ENCODE results near the gene KIF2A.

Gene KIF2A

GRCh38 chr5:62305715-62306322, at the start of gene KIF2A:
TSS of gene KIF2A (plus strand) at chr5:62306206. CDS start at chr5:62306473, 267 bp downstream.
- H3K4me3 ChIP-seq (ENCODE audit: low read length): peak within 1 kb of the TSS; percentile 98
- H3K4me1 ChIP-seq (ENCODE audit: insufficient read depth, low read length): no peaks in the 10 kb centered on the region; the same call in 1 of the 2 replicates
- H3K9ac ChIP-seq (ENCODE audit: low read depth, low read length): peak within 1 kb of the TSS; percentile 88
- H3K9me3 ChIP-seq (ENCODE audit: insufficient read depth, low read depth, low read length): no peaks in the 10 kb centered on the region
- H3K27me3 ChIP-seq (ENCODE audit: insufficient read depth, low read length): no peaks in the 10 kb centered on the region
- H3K36me3 ChIP-seq (ENCODE audit: insufficient read depth, low read depth, low read length): peaks cover 7% of the 10 kb centered on the region; the same call in 1 of the 2 replicates
- peak within 1 kb of the TSS; percentile 88 for H3K27ac ChIP-seq (ENCODE audit: low read length)

GRCh38 chr5:62257020-62257367, 49.0 kb upstream of the KIF2A start:
- Histone ChIP-seq H3K27me3 (ENCODE audit: insufficient read depth, low read length) (no peaks in the 10 kb centered on the region), H3K4me1 (ENCODE audit: insufficient read depth, low read length) (no peaks in the 10 kb centered on the region), H3K27ac (ENCODE audit: low read length) (no peak overlapping the region), H3K9me3 (ENCODE audit: insufficient read depth, low read depth, low read length) (no peaks in the 10 kb centered on the region), H3K9ac (ENCODE audit: low read depth, low read length) (no peak overlapping the region), H3K36me3 (ENCODE audit: insufficient read depth, low read depth, low read length) (no peaks in the 10 kb centered on the region), H3K4me3 (ENCODE audit: low read length) (no peak overlapping the region)

GRCh38 chr5:62258654-62259053, 47.4 kb upstream of the KIF2A start:
- Histone ChIP-seq H3K27ac (ENCODE audit: low read length) (no peak overlapping the region), H3K36me3 (ENCODE audit: insufficient read depth, low read depth, low read length) (no peaks in the 10 kb centered on the region), H3K9ac (ENCODE audit: low read depth, low read length) (no peak overlapping the region), H3K9me3 (ENCODE audit: insufficient read depth, low read depth, low read length) (no peaks in the 10 kb centered on the region), H3K4me1 (ENCODE audit: insufficient read depth, low read length) (no peaks in the 10 kb centered on the region), H3K27me3 (ENCODE audit: insufficient read depth, low read length) (no peaks in the 10 kb centered on the region), H3K4me3 (ENCODE audit: low read length) (no peak overlapping the region)

- Histone ChIP-seq H3K4me1 (ENCODE audit: insufficient read depth, low read length) (no peaks in the 10 kb centered on the region), H3K9me3 (ENCODE audit: insufficient read depth, low read depth, low read length) (no peaks in the 10 kb centered on the region), H3K27me3 (ENCODE audit: insufficient read depth, low read length) (no peaks in the 10 kb centered on the region), H3K9ac (ENCODE audit: low read depth, low read length) (no peak overlapping the region), H3K4me3 (ENCODE audit: low read length) (no peak overlapping the region), H3K36me3 (ENCODE audit: insufficient read depth, low read depth, low read length) (no peaks in the 10 kb centered on the region), H3K27ac (ENCODE audit: low read length) (no peak overlapping the region)
These were observed 46.2 kb upstream of the KIF2A start for GRCh38 chr5:62259699-62260250.

- H3K9me3 ChIP-seq (ENCODE audit: insufficient read depth, low read depth, low read length): no peaks in the 10 kb centered on the region
- no peak overlapping the region for H3K4me3 ChIP-seq (ENCODE audit: low read length)
- H3K9ac ChIP-seq (ENCODE audit: low read depth, low read length): no peak overlapping the region
- no peaks in the 10 kb centered on the region for H3K36me3 ChIP-seq (ENCODE audit: insufficient read depth, low read depth, low read length)
- no peak overlapping the region for H3K27ac ChIP-seq (ENCODE audit: low read length)
- H3K27me3 ChIP-seq (ENCODE audit: insufficient read depth, low read length): no peaks in the 10 kb centered on the region
- no peaks in the 10 kb centered on the region; the same call in 1 of the 2 replicates for H3K4me1 ChIP-seq (ENCODE audit: insufficient read depth, low read length)
These were observed 45.5 kb upstream of the KIF2A start for GRCh38 chr5:62260513-62260912.

- no peaks in the 10 kb centered on the region for H3K36me3 ChIP-seq (ENCODE audit: insufficient read depth, low read depth, low read length)
- H3K9ac ChIP-seq (ENCODE audit: low read depth, low read length): no peak overlapping the region
- H3K4me1 ChIP-seq (ENCODE audit: insufficient read depth, low read length): no peaks in the 10 kb centered on the region; the same call in 1 of the 2 replicates
- H3K27me3 ChIP-seq (ENCODE audit: insufficient read depth, low read length): no peaks in the 10 kb centered on the region
- no peaks in the 10 kb centered on the region for H3K9me3 ChIP-seq (ENCODE audit: insufficient read depth, low read depth, low read length)
- no peak overlapping the region for H3K27ac ChIP-seq (ENCODE audit: low read length)
- no peak overlapping the region for H3K4me3 ChIP-seq (ENCODE audit: low read length)
These were observed 42.6 kb upstream of the KIF2A start for GRCh38 chr5:62263401-62263800.

GRCh38 chr5:62265648-62266112, 40.3 kb upstream of the KIF2A start:
- Histone ChIP-seq H3K9me3 (ENCODE audit: insufficient read depth, low read depth, low read length) (no peaks in the 10 kb centered on the region), H3K4me1 (ENCODE audit: insufficient read depth, low read length) (no peaks in the 10 kb centered on the region; the same call in 1 of the 2 replicates), H3K4me3 (ENCODE audit: low read length) (no peak overlapping the region), H3K36me3 (ENCODE audit: insufficient read depth, low read depth, low read length) (no peaks in the 10 kb centered on the region), H3K9ac (ENCODE audit: low read depth, low read length) (no peak overlapping the region), H3K27me3 (ENCODE audit: insufficient read depth, low read length) (no peaks in the 10 kb centered on the region), H3K27ac (ENCODE audit: low read length) (no peak overlapping the region)

- H3K4me3 ChIP-seq (ENCODE audit: low read length): no peak overlapping the region
- no peak overlapping the region for H3K27ac ChIP-seq (ENCODE audit: low read length)
- no peaks in the 10 kb centered on the region for H3K27me3 ChIP-seq (ENCODE audit: insufficient read depth, low read length)
- no peaks in the 10 kb centered on the region for H3K36me3 ChIP-seq (ENCODE audit: insufficient read depth, low read depth, low read length)
- no peaks in the 10 kb centered on the region for H3K9me3 ChIP-seq (ENCODE audit: insufficient read depth, low read depth, low read length)
- no peak overlapping the region for H3K9ac ChIP-seq (ENCODE audit: low read depth, low read length)
- no peaks in the 10 kb centered on the region; the same call in 1 of the 2 replicates for H3K4me1 ChIP-seq (ENCODE audit: insufficient read depth, low read length)
These were observed 39.4 kb upstream of the KIF2A start for GRCh38 chr5:62266573-62266972.

- Histone ChIP-seq H3K9me3 (ENCODE audit: insufficient read depth, low read depth, low read length) (no peaks in the 10 kb centered on the region), H3K27ac (ENCODE audit: low read length) (no peak overlapping the region), H3K9ac (ENCODE audit: low read depth, low read length) (no peak overlapping the region), H3K4me1 (ENCODE audit: insufficient read depth, low read length) (no peaks in the 10 kb centered on the region; the same call in 1 of the 2 replicates), H3K36me3 (ENCODE audit: insufficient read depth, low read depth, low read length) (no peaks in the 10 kb centered on the region), H3K27me3 (ENCODE audit: insufficient read depth, low read length) (no peaks in the 10 kb centered on the region), H3K4me3 (ENCODE audit: low read length) (no peak overlapping the region)
These were observed 37.8 kb upstream of the KIF2A start for GRCh38 chr5:62268234-62268633.

GRCh38 chr5:62268792-62269191, 37.2 kb upstream of the KIF2A start:
- Histone ChIP-seq H3K4me1 (ENCODE audit: insufficient read depth, low read length) (no peaks in the 10 kb centered on the region; the same call in 1 of the 2 replicates), H3K36me3 (ENCODE audit: insufficient read depth, low read depth, low read length) (no peaks in the 10 kb centered on the region), H3K4me3 (ENCODE audit: low read length) (no peak overlapping the region), H3K9ac (ENCODE audit: low read depth, low read length) (no peak overlapping the region), H3K27ac (ENCODE audit: low read length) (no peak overlapping the region), H3K9me3 (ENCODE audit: insufficient read depth, low read depth, low read length) (no peaks in the 10 kb centered on the region), H3K27me3 (ENCODE audit: insufficient read depth, low read length) (no peaks in the 10 kb centered on the region)

GRCh38 chr5:62271370-62271769, 34.6 kb upstream of the KIF2A start:
- no peak overlapping the region for H3K27ac ChIP-seq (ENCODE audit: low read length)
- H3K4me3 ChIP-seq (ENCODE audit: low read length): no peak overlapping the region
- H3K27me3 ChIP-seq (ENCODE audit: insufficient read depth, low read length): no peaks in the 10 kb centered on the region
- no peak overlapping the region for H3K9ac ChIP-seq (ENCODE audit: low read depth, low read length)
- no peaks in the 10 kb centered on the region for H3K36me3 ChIP-seq (ENCODE audit: insufficient read depth, low read depth, low read length)
- H3K9me3 ChIP-seq (ENCODE audit: insufficient read depth, low read depth, low read length): no peaks in the 10 kb centered on the region
- H3K4me1 ChIP-seq (ENCODE audit: insufficient read depth, low read length): no peaks in the 10 kb centered on the region

- H3K27me3 ChIP-seq (ENCODE audit: insufficient read depth, low read length): no peaks in the 10 kb centered on the region
- no peaks in the 10 kb centered on the region for H3K9me3 ChIP-seq (ENCODE audit: insufficient read depth, low read depth, low read length)
- H3K4me1 ChIP-seq (ENCODE audit: insufficient read depth, low read length): no peaks in the 10 kb centered on the region
- no peak overlapping the region for H3K9ac ChIP-seq (ENCODE audit: low read depth, low read length)
- H3K4me3 ChIP-seq (ENCODE audit: low read length): no peak overlapping the region
- no peaks in the 10 kb centered on the region for H3K36me3 ChIP-seq (ENCODE audit: insufficient read depth, low read depth, low read length)
- no peak overlapping the region for H3K27ac ChIP-seq (ENCODE audit: low read length)
These were observed 34.1 kb upstream of the KIF2A start for GRCh38 chr5:62271870-62272269.
